Measurements from ENCODE around the gene KRT40. TPM values are rescaled to one million over a fixed set of nuclear protein-coding genes. Genes with fewer than 3 reads are reported as not detected.

Gene KRT40
- total RNA-seq, 1 donor from 2014 or later = not detected

DNA sequence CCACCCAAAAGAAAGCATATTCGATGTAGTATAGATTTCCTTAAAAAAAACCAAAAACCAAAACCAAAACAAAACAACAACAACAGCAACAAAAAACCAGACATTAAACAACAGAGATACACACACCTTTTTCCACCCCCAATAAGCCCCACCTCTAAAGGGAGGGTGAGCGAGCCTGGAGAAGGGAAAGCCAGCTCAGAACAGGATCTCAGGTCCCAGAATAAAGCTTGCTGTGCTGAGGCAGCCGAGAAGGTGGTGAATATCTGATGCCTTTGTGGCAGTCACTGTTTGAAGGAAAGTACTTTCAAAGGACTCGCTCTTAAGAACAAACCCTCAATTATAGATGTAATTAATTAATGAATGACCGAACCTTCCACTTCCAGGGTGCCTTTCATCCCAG lies 47.1 kb downstream of the KRT40 start:
- Histone ChIP-seq H3K4me3 (no peak overlapping the region), H3K9me3 (no peaks in the 10 kb centered on the region), H3K36me3 (no peaks in the 10 kb centered on the region), H3K27ac (no peak overlapping the region), H3K4me1 (no peaks in the 10 kb centered on the region), H3K27me3 (no peaks in the 10 kb centered on the region)
- no peak for DNase-seq (ENCODE audit: extremely low spot score in 2 of 2)
- TF ChIP-seq POLR2A (IDR thresholded peaks at IDR 0.05) = no peak
- TF ChIP-seq POLR2AphosphoS5 (IDR thresholded peaks at IDR 0.05; ENCODE audit: insufficient read depth in 1 of 2, low read depth in 1 of 2) = no peak
- TF ChIP-seq, protein P1, sequence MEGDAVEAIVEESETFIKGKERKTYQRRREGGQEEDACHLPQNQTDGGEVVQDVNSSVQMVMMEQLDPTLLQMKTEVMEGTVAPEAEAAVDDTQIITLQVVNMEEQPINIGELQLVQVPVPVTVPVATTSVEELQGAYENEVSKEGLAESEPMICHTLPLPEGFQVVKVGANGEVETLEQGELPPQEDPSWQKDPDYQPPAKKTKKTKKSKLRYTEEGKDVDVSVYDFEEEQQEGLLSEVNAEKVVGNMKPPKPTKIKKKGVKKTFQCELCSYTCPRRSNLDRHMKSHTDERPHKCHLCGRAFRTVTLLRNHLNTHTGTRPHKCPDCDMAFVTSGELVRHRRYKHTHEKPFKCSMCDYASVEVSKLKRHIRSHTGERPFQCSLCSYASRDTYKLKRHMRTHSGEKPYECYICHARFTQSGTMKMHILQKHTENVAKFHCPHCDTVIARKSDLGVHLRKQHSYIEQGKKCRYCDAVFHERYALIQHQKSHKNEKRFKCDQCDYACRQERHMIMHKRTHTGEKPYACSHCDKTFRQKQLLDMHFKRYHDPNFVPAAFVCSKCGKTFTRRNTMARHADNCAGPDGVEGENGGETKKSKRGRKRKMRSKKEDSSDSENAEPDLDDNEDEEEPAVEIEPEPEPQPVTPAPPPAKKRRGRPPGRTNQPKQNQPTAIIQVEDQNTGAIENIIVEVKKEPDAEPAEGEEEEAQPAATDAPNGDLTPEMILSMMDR (IDR thresholded peaks at IDR 0.05) = no peak
- intact Hi-C loops (cut with DNase I) = no loop called here

DNA sequence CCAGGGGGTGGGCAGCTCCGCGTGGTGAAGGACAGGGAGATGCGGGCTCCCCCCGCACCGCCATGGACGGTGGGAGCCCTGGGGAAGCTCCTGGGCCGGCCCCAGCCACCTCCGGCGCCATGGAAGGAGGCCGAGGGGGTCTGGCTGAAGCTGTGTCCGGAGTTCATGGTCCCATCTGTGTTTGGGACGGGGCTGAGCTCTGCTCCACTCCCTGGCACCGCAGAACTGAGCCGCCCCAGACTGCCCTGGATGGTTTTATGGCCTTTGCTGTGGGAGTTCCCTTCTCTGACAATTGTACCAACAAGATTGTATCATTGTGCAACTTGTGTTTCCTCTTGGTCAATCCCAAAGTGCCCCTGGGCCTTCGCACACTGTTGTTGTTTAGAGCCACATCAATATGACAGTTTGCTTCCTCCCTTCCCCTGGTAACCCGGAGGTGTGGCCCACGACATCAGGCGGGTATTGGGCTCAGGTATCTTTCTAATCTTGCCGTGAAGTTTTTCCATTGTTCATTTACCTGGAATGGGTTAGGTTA lies 47.6 kb downstream of the KRT40 start:
- intact Hi-C loops (cut with DNase I) = no loop called here
- Histone ChIP-seq H3K27ac (no peak overlapping the region), H3K9me3 (no peaks in the 10 kb centered on the region), H3K27me3 (no peaks in the 10 kb centered on the region), H3K4me1 (no peaks in the 10 kb centered on the region), H3K4me3 (no peak overlapping the region), H3K36me3 (no peaks in the 10 kb centered on the region)
- TF ChIP-seq POLR2AphosphoS5 (IDR thresholded peaks at IDR 0.05; ENCODE audit: insufficient read depth in 1 of 2, low read depth in 1 of 2) (no peak), POLR2A (IDR thresholded peaks at IDR 0.05) (no peak)
- TF ChIP-seq, protein P1 (IDR thresholded peaks at IDR 0.05) = no peak
- no peak for DNase-seq (ENCODE audit: extremely low spot score in 2 of 2)

DNA sequence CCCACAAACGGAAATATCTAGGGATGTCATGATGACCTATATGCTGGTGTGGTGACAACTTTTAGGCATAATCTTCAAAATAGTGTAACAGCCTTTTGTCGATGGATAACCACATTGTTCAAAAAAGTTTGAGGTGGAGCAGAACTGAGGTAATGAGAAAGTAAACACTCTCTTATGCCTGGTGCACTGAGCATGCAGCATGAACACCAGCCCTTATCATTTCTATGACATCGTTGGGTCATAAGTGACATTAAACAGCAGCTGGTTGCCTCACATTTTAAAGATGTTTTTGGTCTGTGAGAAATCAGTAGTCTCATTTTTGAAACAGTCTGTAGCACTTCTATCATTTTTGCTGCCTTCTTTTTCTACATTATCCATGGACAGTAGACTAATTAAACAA lies 48.5 kb downstream of the KRT40 start:
- H3K4me3 ChIP-seq = no peak overlapping the region
- intact Hi-C loops (cut with DNase I) = no loop called here
- no peaks in the 10 kb centered on the region for H3K36me3 ChIP-seq
- no peak for TF ChIP-seq POLR2AphosphoS5 (IDR thresholded peaks at IDR 0.05; ENCODE audit: insufficient read depth in 1 of 2, low read depth in 1 of 2)
- TF ChIP-seq POLR2A (IDR thresholded peaks at IDR 0.05) = no peak
- TF ChIP-seq, protein P1 (IDR thresholded peaks at IDR 0.05) = no peak
- H3K4me1 ChIP-seq = no peaks in the 10 kb centered on the region
- no peak for DNase-seq (ENCODE audit: extremely low spot score in 2 of 2)
- H3K27ac ChIP-seq = no peak overlapping the region
- no peaks in the 10 kb centered on the region for H3K9me3 ChIP-seq
- no peaks in the 10 kb centered on the region for H3K27me3 ChIP-seq

DNA sequence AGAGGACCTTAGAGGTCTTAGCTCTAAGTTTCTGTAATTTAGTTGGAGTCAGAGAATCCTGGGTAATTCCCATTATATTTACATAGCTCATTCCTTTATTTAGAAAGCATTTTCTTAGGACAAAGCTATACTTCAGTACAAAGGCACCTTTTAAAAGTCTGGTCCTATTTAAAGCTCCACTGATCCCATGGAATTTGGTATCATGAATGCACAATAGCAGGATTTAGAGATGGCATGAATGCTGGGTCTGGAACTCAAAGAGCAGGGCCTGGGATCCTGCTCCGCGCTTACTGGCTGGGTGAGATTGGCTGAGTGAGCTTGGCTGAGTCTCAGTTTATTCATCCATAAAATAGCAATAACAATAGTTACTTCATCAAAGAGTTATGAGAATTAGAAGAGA lies 51.5 kb downstream of the KRT40 start:
- TF ChIP-seq POLR2A (IDR thresholded peaks at IDR 0.05) (no peak), POLR2AphosphoS5 (IDR thresholded peaks at IDR 0.05; ENCODE audit: insufficient read depth in 1 of 2, low read depth in 1 of 2) (no peak)
- TF ChIP-seq, protein P1 (IDR thresholded peaks at IDR 0.05) = no peak
- Histone ChIP-seq H3K9me3 (no peaks in the 10 kb centered on the region), H3K4me1 (no peaks in the 10 kb centered on the region), H3K27me3 (no peaks in the 10 kb centered on the region), H3K27ac (no peak overlapping the region), H3K4me3 (no peak overlapping the region), H3K36me3 (no peaks in the 10 kb centered on the region)
- DNase-seq (ENCODE audit: extremely low spot score in 2 of 2) = no peak
- intact Hi-C loops (cut with DNase I) = no loop called here

DNA sequence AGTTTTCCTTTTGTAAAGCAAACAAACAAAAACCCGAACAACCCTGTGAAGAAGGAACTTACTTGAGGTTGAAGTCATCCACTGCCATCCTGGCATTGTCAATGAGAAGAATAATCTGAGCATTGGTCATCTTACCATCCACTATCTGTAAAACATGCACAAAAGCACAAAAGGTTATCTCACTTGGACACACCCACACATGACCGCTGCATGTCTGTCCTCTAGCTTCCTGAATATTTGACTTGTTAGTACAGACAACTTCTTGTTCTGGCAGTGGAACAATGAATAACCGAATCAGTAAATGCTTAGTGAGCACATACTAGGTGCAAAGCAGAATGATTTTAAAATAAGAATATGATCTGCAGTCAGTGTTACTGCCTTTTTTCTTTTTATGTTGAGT lies 52.8 kb downstream of the KRT40 start:
- H3K4me1 ChIP-seq = no peaks in the 10 kb centered on the region
- H3K27me3 ChIP-seq = no peaks in the 10 kb centered on the region
- no peak for TF ChIP-seq POLR2AphosphoS5 (IDR thresholded peaks at IDR 0.05; ENCODE audit: insufficient read depth in 1 of 2, low read depth in 1 of 2)
- TF ChIP-seq POLR2A (IDR thresholded peaks at IDR 0.05) = no peak
- TF ChIP-seq, protein P1 (IDR thresholded peaks at IDR 0.05) = no peak
- DNase-seq (ENCODE audit: extremely low spot score in 2 of 2) = no peak
- H3K27ac ChIP-seq = no peak overlapping the region
- H3K4me3 ChIP-seq = no peak overlapping the region
- no peaks in the 10 kb centered on the region for H3K9me3 ChIP-seq
- no peaks in the 10 kb centered on the region for H3K36me3 ChIP-seq
- intact Hi-C loops (cut with DNase I) = no loop called here

Small RNAs within 50 kb of the gene (small RNA-seq; reads per million reads assigned to genes)
- gene KRTAP3-4P = not detected

Other genes starting within 250 kb of the KRT40 start
- gene KRT25, start 229.0 kb downstream of the KRT40 start, total RNA-seq = not detected
- gene KRT26, start 212.1 kb downstream of the KRT40 start, total RNA-seq = not detected
- not detected for gene KRT27, start 201.8 kb downstream of the KRT40 start, total RNA-seq
- not detected for gene KRT28, start 184.4 kb downstream of the KRT40 start, total RNA-seq
- gene KRT10, start 161.7 kb downstream of the KRT40 start, total RNA-seq = 919 TPM
- not detected for gene KRT12, start 117.1 kb downstream of the KRT40 start, total RNA-seq
- gene KRT20, start 99.1 kb downstream of the KRT40 start, total RNA-seq = not detected
- 0.98 TPM for gene KRT23, start 46.7 kb downstream of the KRT40 start, total RNA-seq
- not detected for gene KRT39, start 17.4 kb downstream of the KRT40 start, total RNA-seq
- not detected for gene KRTAP3-3, start 9.8 kb upstream of the KRT40 start, total RNA-seq
- gene KRTAP3-2, start 15.6 kb upstream of the KRT40 start, total RNA-seq = not detected
- not detected for gene KRTAP3-1, start 24.8 kb upstream of the KRT40 start, total RNA-seq
- not detected for gene KRTAP1-5, start 42.9 kb upstream of the KRT40 start, total RNA-seq
- gene KRTAP1-4, start 45.9 kb upstream of the KRT40 start, total RNA-seq = not detected
- not detected for gene KRTAP1-3, start 50.5 kb upstream of the KRT40 start, total RNA-seq
- gene KRTAP1-1, start 57.1 kb upstream of the KRT40 start, total RNA-seq = not detected
- not detected for gene KRTAP2-1, start 63.0 kb upstream of the KRT40 start, total RNA-seq
- gene KRTAP2-2, start 70.9 kb upstream of the KRT40 start, total RNA-seq = not detected
- not detected for gene KRTAP2-3, start 75.8 kb upstream of the KRT40 start, total RNA-seq
- gene KRTAP2-4, start 81.6 kb upstream of the KRT40 start, total RNA-seq = not detected
- not detected for gene KRTAP4-7, start 99.8 kb upstream of the KRT40 start, total RNA-seq
- not detected for gene KRTAP4-8, start 113.8 kb upstream of the KRT40 start, total RNA-seq
- not detected for gene KRTAP4-16, start 117.9 kb upstream of the KRT40 start, total RNA-seq
- not detected for gene KRTAP4-9, start 121.1 kb upstream of the KRT40 start, total RNA-seq
- not detected for gene KRTAP4-11, start 134.0 kb upstream of the KRT40 start, total RNA-seq
- gene KRTAP4-12, start 139.9 kb upstream of the KRT40 start, total RNA-seq = not detected
- not detected for gene KRTAP4-6, start 156.2 kb upstream of the KRT40 start, total RNA-seq
- not detected for gene KRTAP4-5, start 165.5 kb upstream of the KRT40 start, total RNA-seq
- gene KRTAP4-4, start 176.4 kb upstream of the KRT40 start, total RNA-seq = not detected
- not detected for gene KRTAP4-3, start 183.9 kb upstream of the KRT40 start, total RNA-seq
- not detected for gene KRTAP4-2, start 193.9 kb upstream of the KRT40 start, total RNA-seq
- not detected for gene KRTAP4-1, start 200.6 kb upstream of the KRT40 start, total RNA-seq
- not detected for gene KRTAP9-1, start 205.6 kb upstream of the KRT40 start, total RNA-seq
- gene KRTAP9-2, start 242.3 kb upstream of the KRT40 start, total RNA-seq = not detected
- not detected for gene KRTAP9-3, start 248.1 kb upstream of the KRT40 start, total RNA-seq